OCI-M1 (cell line): ENCODE data around the gene RAB31.

Experiments used
- DNase-seq: peaks from one replicate; lab custom pipeline; 2025; lab: John Stamatoyannopoulos, UW

RAB31 gene

DNA sequence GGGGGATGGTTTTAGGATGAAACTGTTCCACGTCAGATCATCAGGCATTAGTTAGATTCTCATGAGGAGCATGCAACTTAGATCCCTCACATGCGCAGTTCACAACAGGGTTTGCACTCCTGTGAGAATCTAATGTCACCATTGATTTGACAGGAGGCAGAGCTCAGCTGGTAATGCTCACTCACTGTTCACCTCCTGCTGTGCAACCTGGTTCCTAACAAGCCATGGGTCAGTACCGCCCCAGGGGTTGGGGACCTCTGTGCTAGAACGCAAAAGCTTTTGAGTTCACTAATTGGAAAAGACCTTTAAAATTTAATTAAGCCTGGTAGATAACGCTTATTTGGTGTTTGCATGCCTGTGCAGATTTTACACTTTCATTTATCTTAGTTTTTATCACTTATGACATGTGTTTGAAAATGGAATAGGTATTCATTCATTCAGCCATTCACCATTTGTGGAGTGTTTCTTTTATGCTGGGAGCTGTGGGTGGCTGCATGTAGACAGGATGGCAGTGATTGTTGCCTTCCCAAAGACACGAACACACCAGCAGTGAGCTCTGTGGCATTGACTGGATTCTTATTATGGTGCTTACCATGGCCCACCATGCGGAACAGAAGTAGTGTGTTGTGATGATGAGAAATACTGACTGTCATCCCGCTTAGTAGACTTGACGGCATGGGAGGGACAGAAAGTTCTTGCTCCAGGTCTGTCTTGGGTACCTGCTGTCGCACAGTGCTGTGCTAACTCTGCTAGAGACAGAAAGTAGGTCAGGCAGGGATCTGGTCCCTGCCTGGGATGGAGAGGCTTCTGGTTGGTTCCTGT, 6.4 kb downstream of the RAB31 start:
- DNase-seq: no peak

DNA sequence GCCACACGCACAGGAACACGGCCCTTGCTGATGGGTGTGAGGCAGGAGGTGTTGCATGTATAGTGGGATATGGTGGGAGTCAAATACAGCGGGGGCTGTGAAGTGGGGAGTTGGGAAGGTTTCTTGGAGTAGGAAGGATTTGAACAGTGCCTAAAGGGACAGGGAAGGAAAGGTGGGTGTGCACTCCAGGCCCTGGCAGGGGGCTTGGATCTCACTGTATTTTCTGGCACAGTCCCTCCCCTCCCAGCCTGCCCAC, 6.9 kb downstream of the RAB31 start:
- DNase-seq: no peak

DNA sequence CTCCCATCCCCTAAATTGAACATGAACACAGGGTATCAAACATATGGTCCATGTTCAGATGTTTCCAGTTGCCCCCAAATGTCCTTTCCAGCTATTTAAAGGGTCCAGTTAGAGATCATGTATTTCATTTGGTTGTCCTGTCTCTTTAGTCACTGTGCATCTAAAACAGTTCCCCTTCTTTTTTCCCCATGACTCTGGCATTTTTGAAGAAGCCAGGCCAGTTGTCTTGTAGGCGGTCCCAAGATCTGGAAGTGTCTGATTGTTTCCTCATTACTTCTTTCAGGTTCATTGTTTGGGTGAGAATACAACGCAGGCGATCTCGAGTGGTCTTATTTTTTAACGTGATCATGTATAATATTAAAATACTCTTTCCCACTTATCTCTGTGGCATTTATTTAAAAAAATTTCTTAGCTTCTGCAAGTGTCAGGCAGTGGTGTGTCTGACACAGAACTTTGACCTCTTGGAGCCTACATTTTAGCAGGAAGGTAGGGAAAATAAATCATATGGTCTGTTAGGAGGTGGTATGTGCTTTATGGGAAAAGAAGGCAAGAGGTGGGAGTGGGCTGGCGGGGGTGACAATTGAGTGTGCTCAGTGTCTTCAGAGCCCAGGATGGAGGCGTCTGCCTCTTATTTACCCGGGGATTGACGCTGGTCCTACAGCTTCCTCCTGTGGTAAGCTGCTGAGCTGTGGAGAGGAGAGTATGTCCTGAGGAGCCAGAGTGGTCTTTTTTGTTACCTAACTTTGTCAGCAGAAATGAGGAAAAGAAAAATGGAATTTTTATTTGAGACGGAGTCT, 8.1 kb downstream of the RAB31 start:
- DNase-seq: no peak

DNA sequence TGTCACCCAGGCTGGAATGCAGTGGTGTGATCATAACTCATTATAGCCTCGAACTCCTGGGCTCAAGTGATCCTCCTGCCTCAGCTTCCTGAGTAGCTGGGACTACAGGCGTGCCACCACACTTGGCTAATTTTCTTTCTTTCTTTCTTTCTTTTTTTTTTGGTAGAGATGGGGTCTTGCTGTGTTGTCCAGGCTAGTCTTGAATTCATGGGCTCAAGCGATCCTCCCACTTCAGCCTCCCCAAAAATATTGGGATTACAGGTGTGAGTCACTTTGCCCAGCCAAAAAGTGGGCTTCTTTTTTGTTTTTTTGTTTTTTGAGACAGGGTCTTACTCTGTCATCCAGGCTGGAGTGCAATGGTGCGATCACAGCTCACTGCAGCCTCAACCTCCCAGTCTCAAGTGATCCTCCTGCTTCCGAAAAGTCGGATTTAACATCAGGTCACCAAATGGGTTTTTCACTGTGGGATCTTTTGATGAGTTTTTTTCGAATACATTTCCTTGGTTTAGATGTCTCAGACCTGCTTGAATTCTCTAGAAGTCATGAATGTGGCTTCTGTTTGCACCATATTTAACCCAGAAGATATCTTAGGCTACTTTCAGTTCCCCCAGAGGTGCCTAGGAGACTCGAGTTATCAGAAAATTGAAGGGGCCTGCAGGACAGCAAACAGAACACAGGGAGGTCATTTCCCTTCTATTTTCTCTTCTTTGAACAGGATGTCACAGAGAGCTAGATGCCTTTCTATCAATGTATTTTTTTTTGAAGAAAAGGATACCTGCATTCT, 8.9 kb downstream of the RAB31 start:
- DNase-seq: no peak

DNA sequence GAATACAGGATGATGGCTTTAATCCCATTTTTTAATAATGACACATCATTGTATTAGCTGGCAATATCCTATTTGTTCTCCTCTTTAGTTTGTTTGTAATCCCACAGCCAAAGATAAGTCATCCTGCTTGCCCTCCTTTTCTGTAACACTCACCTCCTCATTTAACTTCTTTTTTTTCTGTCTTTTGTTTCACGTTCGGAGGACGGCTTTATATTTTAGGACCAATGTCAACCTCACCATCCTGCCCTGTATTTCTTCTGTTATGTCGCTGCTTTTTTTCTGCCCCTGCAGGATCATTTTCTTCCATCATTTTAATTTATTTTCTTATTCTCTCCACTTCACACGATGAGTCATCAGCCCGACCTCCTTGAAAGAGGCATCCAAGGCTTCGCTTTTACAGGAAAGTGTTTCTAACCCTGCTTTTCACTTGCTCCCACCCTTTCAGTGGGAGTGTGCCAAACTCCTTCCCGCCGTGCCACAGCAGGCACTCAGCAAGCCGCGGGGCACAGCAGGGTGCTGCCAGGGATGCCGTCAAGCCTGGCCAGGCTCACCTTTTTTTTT, 11.4 kb downstream of the RAB31 start:
- no peak for DNase-seq

DNA sequence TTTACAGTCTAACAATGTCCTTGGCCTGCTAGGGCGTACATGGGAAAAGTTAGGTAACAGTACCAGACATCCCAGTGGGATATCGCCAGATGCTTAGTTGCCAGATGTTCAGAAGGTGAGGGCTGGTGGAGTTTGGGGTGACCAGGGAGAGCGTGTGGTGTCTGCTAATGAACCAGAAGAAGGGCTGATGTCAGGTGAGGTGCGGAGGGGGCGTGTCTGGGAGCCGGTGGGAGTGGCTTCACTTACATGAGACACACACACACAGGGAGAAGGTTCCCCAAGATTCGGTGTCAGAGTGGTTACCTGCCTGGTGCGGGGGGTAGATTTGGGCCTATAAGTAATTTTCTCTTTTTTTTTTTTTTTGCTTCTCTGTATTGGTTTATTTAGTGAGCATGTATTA, 12.2 kb downstream of the RAB31 start:
- no peak for DNase-seq

DNA sequence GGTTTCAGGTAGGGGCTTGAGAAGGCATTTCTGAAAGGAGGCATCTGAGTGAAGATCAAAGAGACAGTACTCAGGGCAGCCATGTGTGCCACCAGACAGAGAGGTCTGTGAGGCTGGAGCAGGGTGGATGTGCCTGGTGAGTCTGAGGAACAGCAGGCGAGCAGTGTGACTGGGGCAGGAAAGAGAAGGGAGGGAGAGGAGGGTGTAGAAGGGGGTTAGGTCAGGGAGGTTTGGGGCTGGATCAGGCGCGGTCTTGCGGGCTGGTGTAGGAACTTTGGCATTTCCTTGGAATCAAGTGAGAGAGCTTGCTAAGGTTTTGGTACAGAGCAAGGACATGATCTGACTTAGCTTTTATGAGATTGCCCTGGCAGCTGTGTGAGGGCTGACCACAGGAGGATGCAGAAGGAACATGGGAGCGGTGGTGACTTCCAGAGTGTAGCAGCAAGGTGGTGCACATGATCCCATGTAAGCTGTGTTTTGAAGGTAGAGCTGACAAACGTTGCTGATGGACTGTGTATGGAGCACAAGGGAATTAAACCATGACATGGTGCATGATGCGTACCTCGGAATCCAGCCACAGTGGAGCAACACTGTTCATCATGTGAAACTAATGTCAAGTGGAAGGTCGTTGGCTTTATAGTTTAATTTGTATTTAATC, 13.9 kb downstream of the RAB31 start:
- DNase-seq: no peak

DNA sequence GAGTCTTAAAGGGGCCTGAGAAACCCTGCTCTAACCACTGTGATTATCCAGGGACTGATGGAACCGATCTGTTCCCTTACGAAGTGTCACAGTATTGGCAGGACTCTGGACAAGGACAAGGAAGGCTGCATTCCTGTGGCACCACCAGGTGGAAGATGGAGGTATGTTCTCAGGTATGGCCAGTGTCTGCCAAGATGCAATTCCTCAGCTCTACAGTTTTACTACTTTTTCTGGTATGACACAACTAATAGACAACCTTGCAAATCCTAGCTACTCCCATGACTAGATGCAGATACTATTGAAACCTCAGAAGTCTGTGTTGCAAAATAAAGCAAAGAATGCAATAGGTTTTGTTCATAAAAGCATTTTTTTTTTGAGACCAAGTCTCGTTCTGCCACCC, 14.6 kb downstream of the RAB31 start:
- DNase-seq: no peak

DNA sequence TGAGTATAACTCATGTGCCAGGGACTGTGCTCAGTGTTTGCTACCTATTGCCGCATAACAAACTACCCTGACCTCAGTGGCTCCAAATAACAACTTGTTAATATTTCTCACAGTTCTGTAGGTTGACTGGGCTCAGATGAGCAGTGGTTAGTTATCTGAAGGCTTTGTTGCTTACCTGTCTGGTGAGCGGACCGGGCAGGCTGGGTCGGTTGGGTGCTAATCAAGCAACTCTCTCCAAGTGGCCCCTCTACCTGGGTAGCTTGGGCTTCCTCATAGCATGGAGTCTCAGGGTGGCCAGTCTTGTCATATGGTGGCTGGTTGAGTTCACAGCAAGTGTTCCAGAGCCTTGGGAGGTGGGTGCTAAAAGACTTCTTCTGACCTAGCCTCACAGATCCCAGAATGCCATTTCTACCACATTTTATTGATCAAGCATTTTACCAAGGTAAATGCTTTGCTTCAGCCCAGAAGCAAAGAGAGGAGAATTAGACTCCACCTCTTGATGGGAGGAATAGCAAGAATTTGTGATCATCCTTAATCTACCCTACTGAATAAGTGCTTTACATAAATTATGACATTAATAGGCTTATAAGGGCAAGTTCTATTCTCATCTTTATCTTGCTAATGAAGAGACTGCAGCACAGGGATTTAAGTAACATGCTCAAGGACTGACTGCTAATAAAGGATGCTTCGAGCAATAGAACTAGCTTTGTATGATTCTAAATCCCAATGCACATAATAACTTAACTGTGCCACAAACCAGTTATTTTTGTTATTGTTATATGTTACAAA, 16.9 kb downstream of the RAB31 start:
- no peak for DNase-seq

DNA sequence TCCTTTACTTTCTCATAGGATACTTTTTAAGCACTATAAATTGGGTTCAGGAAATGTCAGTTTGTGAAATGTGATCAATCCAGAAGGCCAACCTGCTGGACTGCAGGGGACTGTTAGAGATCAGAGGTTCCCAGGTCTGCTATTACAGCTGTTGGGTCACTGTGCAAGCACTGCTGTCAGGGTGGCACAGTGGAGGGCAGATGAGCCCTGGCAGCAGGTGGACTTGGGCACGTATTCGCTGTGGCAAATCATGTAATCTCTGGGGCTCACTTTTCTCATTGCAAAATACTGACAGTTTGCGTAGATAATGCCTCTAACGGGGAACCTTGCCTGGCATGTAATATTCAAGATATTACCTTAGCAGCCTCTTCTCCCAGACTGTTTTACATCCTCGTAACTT, 18.1 kb downstream of the RAB31 start:
- DNase-seq: no peak

DNA sequence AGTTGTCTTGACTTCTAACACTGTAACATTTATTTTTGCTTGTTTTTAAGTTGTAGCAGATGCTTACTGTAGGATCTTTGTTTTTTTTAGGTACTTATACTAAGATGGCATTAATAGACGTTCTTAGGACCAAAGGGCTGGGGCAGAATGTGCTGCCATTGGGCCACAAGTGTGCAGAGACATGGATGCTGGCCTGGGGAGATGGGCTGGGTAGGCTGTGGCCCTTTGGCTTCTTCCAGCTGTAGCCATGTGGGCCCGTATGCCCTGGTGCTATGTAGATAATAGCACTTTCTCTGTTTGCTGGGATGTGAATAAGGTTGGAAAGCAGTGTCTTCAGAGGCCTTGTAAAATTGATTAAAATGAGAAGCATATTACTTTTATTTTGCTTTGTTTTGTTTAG, 18.8 kb downstream of the RAB31 start:
- no peak for DNase-seq

DNA sequence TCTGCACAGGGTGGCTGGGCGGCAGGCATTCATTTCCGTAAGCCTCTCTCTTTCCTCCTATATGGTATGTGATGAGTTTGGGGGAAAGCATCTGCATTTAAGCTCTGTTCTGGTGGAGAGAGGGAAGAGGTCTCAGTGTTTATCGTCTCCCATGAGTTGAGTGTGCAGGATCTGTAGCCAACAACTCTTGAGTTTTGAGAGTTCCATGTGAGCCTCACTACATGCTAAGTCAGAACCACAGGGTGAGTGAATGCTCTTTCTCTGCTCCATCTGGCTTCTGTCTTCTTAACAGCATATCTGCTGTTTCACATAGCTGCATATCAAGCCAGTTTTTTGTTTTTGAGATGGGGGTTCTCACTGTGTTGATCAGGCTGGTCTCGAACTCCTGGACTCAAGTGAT, 22.7 kb downstream of the RAB31 start:
- DNase-seq: no peak

DNA sequence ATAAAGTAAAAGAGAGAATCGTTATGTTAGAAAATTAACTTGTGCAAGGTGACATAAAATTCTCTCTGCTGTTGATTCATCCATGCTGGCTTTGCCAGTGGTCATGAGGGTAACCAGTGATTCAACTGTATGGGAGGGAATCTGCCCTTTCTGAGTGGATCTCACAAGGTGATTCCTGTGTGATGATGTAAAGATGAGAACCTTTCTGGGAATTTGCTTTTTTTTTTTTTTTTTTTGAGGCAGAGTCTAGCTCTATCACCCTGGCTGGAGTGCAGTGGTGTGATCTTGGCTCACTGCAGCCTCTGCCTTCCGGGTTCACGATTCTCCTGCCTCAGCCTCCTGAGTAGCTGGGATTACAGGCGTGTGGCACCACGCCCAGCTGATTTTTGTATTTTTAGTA, 23.3 kb downstream of the RAB31 start:
- DNase-seq: no peak

DNA sequence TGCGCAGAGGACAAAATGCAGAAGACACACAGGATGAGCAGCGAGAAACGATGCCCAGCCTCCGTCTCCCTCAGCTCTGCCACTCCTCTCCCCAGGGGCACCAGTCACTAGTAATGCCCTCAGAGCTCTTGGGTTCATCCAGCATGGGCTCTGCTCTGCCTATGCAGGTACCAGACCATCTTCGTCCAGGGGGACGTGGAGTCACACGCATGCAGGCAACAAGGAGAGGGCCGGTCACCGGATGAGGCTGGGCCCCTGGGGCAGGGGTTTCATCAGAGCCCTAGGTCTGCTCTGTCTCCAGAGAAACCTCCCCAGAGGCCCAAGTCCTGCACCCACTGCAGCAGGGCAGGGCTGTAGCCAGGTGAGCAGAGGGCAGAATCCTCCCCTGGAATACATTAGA, 23.9 kb downstream of the RAB31 start:
- DNase-seq: no peak

DNA sequence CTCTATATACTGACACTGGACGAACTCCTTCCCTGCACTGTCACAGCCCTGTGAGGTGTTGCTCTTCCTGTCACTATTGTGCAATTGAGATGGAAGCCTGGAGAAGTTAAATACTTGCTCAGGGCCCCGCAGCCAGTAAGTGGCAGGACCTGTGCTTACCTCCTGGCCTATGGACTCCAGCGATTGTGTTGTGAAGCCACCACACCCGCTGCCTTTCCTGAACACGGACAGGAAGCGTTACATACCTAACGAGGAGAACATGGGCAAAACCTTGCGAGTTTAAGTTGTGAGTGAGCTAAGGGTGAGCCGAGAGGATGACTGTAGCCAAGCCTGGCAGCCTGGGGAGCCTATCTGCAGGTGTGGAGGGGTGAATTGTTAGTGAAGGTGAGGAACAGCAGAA, 26.1 kb downstream of the RAB31 start:
- DNase-seq: no peak

DNA sequence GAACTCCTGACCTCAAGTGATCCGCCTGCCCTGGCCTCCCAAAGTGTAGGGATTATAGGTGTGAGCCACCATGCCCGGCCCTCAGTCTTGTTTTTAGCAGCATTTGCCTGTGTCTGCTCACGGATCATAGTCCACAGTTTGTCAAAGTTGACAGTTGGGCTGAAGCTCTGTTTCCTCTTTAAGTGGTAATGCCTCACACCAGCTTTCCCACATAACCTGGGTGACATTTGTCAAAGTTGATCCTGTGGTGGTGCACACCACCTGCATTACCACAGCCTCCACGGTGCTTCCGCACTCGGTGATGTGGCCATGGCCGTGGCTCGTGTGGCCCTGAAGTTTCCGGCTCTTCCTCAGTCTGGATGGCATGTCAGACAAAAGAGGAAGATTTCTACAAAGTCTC, 27.1 kb downstream of the RAB31 start:
- no peak for DNase-seq

DNA sequence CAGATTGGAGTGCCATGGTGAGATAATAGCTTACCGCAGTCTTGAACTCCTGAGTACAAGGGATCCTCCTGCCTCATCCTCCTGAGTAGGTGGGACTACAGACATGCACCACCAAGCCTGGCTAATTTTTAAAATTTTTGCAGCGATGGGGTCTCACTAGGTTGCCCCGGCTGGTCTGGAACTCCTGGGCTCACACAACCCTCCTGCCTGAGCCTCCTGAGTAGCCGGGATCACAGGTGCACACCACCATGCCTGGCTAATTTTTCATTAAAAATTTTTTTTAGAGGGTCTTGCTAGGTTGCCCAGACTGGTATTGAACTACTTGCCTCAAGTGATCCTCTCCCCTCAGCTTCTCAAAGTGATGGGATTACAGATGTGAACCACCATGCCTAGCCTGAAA, 27.8 kb downstream of the RAB31 start:
- no peak for DNase-seq

DNA sequence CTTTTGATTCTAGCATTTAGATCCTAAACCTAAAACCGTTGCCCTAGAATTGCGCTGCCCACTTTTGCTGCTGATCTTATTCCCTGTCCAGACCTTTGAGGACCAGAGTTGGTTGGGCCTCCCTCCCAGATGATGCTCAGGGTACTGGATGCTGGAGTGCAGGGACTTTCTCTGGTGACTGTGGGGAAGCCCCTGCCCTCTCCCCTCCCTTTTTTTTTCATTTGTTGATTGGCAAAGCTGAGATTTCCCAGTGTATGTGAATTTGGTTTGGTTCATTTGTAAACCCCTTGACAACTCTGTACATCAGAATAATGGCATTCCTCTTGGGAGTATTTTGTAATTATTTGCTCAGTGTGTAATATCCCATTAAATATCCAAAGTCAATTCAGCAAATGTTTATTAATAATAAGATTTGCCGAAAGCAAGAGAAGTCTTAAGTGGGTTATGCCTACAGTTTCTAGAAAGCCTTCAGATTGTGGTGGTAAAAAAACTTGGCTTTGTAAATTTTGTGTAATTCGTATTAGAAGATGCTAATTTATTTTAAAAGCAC, 28.3 kb downstream of the RAB31 start:
- no peak for DNase-seq

DNA sequence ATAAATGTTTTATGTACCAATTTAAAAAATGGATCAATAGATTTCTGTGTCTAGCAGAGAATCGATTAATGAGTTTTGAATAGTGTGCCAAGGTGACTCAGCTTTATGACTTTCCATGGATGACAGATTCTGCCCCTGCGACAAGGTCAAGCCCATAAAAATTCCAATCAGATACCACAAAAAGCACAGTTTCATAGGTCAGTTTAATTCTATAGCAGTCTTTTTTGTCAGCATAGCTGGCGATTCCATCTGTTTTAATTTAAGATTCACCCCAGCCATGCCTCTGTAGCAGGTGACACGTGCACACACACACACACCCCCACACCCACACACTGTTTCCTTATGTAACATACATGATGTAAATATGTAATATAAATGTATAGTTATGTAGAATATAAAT, 28.9 kb downstream of the RAB31 start:
- no peak for DNase-seq

DNA sequence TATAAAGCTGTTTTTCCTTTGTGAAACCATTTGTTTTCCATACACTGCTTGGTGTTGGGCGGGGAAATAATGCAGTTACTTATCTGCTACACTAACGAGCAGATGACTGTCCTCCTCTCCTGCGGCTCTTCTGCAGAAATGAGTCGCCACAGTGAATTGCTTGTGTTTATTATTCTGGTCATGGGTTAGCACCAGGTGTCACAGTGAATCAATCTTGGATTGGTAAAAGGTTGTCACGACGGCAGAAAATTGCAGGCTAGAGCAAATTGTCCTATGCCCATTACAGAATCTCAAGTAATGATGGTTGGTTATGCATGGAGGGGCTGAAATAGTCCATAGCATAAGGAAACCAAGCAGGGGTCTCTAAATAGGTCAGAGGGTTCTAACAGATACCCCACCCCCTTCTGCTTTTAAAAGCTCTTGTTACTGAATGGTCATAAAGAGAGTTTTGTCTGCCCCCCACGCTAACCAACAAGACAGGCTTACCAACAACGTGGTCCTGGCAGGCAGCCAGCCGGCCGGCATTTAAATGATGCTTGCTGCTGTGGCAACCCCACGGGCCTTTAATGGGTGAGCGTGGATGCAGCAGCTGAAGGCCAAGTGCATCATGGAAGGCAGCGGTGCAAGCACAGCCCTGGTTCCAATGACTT, 29.5 kb downstream of the RAB31 start:
- DNase-seq: no peak
